ENCODE data around the gene TROAP. TPM values are rescaled to one million over a fixed set of nuclear protein-coding genes. Genes with fewer than 3 reads are reported as not detected.
A peak's percentile ranks its signal among the peaks of the same experiment; 100 is the strongest.
"Not testable (repeated sequence)": the region's sequence is repeated elsewhere in the genome, so short reads cannot be mapped to it uniquely, and the experiment has no call there.

TROAP gene
- total RNA-seq, 1 donor from 2014 or later, result 40.0 TPM

DNA sequence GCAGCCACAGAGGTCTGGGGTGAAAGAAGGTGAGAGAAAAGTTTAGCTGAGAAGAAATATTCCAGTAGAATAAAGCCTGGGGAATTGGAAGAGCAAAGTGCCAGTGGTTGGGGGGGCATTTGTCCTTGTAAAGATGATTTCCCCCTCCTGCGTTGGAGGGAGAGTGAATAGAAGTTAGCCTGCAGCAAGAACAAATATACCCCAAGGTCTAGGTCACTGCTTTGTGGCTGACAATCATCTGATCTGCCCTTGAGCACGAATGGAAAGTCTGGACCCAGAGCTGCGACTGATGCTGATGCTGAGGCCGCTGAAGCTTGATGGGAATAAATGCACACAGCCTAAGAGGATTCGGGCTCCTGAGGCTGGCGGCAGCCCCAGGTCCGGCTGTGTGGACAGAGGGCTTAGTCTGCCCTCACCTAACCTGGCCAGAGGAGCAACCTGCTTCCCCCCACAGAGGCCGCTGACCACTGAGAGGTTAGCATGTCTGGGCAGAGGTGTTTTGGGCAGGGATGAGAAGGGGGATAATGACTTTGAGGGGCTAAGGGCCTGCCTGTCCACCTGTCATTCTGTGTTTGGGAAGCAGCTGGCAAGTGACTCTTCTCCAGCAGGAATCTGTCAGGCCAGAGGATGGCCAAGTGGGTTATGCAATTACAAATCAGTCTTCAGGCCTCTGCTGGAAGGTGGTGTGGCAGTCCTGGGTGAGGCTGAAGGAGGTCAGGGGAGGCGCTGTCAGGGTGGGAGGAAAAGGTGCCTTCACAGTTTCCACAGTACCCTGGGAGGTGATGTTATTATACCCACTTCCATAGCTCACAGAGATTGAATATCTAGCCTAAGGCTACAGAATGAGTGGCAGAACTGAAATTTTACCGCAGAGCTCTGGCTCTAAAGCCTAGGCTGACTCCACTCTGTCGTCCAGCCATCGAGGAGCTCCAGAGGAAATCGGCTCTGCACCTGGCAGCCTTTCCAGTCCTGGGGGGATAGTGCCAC, 46.5 kb upstream of the TROAP start:
- Histone ChIP-seq H3K4me3 (no peak overlapping the region), H2AFZ (replicated peaks) (no peak overlapping the region), H3F3A (ENCODE audit: low read depth) (peaks cover 53% of the 10 kb centered on the region), H3K27me3 (no peaks in the 10 kb centered on the region), H3K27ac (no peak overlapping the region), H3K9ac (no peak overlapping the region), H3K36me3 (no peaks in the 10 kb centered on the region), H3K4me1 (peaks cover 9% of the 10 kb centered on the region), H3K79me2 (ENCODE audit: low read depth) (no peaks in the 10 kb centered on the region), H4K20me1 (ENCODE audit: low read depth) (peaks cover 15% of the 10 kb centered on the region), H3K9me3 (ENCODE audit: low read depth) (no peaks in the 10 kb centered on the region), H3K4me2 (no peak overlapping the region)
- Mint-ChIP-seq H3K27me3 (ENCODE audit: insufficient read depth, low read depth) (peaks cover 10% of the 10 kb centered on the region), H3K9me3 (no peaks in the 10 kb centered on the region), H3K4me3 (no peak overlapping the region), H3K27ac (no peak overlapping the region), H3K36me3 (peaks cover 6% of the 10 kb centered on the region), H3K4me1 (peaks cover 34% of the 10 kb centered on the region)
- no peak for DNase-seq (ENCODE audit: low spot score)
- TF ChIP-seq, protein P1, sequence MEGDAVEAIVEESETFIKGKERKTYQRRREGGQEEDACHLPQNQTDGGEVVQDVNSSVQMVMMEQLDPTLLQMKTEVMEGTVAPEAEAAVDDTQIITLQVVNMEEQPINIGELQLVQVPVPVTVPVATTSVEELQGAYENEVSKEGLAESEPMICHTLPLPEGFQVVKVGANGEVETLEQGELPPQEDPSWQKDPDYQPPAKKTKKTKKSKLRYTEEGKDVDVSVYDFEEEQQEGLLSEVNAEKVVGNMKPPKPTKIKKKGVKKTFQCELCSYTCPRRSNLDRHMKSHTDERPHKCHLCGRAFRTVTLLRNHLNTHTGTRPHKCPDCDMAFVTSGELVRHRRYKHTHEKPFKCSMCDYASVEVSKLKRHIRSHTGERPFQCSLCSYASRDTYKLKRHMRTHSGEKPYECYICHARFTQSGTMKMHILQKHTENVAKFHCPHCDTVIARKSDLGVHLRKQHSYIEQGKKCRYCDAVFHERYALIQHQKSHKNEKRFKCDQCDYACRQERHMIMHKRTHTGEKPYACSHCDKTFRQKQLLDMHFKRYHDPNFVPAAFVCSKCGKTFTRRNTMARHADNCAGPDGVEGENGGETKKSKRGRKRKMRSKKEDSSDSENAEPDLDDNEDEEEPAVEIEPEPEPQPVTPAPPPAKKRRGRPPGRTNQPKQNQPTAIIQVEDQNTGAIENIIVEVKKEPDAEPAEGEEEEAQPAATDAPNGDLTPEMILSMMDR (IDR thresholded peaks at IDR 0.05), result no peak
- TF ChIP-seq EZH2phosphoT487 (IDR thresholded peaks at IDR 0.05) (no peak), EZH2 (IDR thresholded peaks at IDR 0.05) (no peak)

GRCh38 chr12:49277466-49277865, 45.6 kb upstream of the TROAP start:
- Mint-ChIP-seq H3K4me1 (peaks cover 39% of the 10 kb centered on the region), H3K4me3 (peak overlapping the region; percentile 30), H3K9me3 (no peaks in the 10 kb centered on the region), H3K36me3 (peaks cover 6% of the 10 kb centered on the region), H3K27ac (no peak overlapping the region), H3K27me3 (ENCODE audit: insufficient read depth, low read depth) (peaks cover 10% of the 10 kb centered on the region)
- no peak overlapping the region for H3K27ac ChIP-seq
- H3K4me1 ChIP-seq, result peaks cover 10% of the 10 kb centered on the region
- TF ChIP-seq, protein P1 (IDR thresholded peaks at IDR 0.05), result no peak
- TF ChIP-seq EZH2phosphoT487 (IDR thresholded peaks at IDR 0.05) (no peak), EZH2 (IDR thresholded peaks at IDR 0.05) (no peak)
- H3K4me2 ChIP-seq, result no peak overlapping the region
- H3F3A ChIP-seq (ENCODE audit: low read depth), result peaks cover 53% of the 10 kb centered on the region
- no peaks in the 10 kb centered on the region for H3K27me3 ChIP-seq
- H3K79me2 ChIP-seq (ENCODE audit: low read depth), result no peaks in the 10 kb centered on the region
- no peak overlapping the region for H3K9ac ChIP-seq
- no peaks in the 10 kb centered on the region for H3K9me3 ChIP-seq (ENCODE audit: low read depth)
- DNase-seq (ENCODE audit: low spot score), result no peak
- H4K20me1 ChIP-seq (ENCODE audit: low read depth), result peaks cover 9% of the 10 kb centered on the region
- H2AFZ ChIP-seq (replicated peaks), result no peak overlapping the region
- H3K36me3 ChIP-seq, result no peaks in the 10 kb centered on the region
- H3K4me3 ChIP-seq, result no peak overlapping the region

- Histone ChIP-seq H3K27ac (no peak overlapping the region), H3K9me3 (ENCODE audit: low read depth) (no peaks in the 10 kb centered on the region), H3F3A (ENCODE audit: low read depth) (peaks cover 38% of the 10 kb centered on the region), H3K4me3 (no peak overlapping the region), H2AFZ (replicated peaks) (no peak overlapping the region), H3K4me1 (peaks cover 14% of the 10 kb centered on the region), H3K36me3 (no peaks in the 10 kb centered on the region), H3K79me2 (ENCODE audit: low read depth) (no peaks in the 10 kb centered on the region), H3K27me3 (no peaks in the 10 kb centered on the region), H3K9ac (no peak overlapping the region), H4K20me1 (ENCODE audit: low read depth) (no peaks in the 10 kb centered on the region), H3K4me2 (no peak overlapping the region)
- no peak overlapping the region for H3K27ac Mint-ChIP-seq
- peaks cover 7% of the 10 kb centered on the region for H3K27me3 Mint-ChIP-seq (ENCODE audit: insufficient read depth, low read depth)
- H3K4me1 Mint-ChIP-seq, result peaks cover 50% of the 10 kb centered on the region
- H3K9me3 Mint-ChIP-seq, result peaks cover under 1% of the 10 kb centered on the region
- H3K4me3 Mint-ChIP-seq, result no peak overlapping the region
- TF ChIP-seq, protein P1 (IDR thresholded peaks at IDR 0.05), result no peak
- TF ChIP-seq EZH2phosphoT487 (IDR thresholded peaks at IDR 0.05), result no peak
- peak; percentile 45 for DNase-seq (ENCODE audit: low spot score)
- no peaks in the 10 kb centered on the region for H3K36me3 Mint-ChIP-seq
These were observed 43.3 kb upstream of the TROAP start for GRCh38 chr12:49279706-49280159.

- peaks cover 51% of the 10 kb centered on the region for H3K4me1 Mint-ChIP-seq
- Histone ChIP-seq H3K4me1 (peaks cover 14% of the 10 kb centered on the region), H3F3A (ENCODE audit: low read depth) (peaks cover 29% of the 10 kb centered on the region)
- H2AFZ ChIP-seq (replicated peaks); H3K27ac Mint-ChIP-seq; H3K4me2 ChIP-seq; H3K4me3 Mint-ChIP-seq; H3K9me3 Mint-ChIP-seq; H3K27ac ChIP-seq; H3K4me3 ChIP-seq; H3K36me3 Mint-ChIP-seq; H3K9me3 ChIP-seq (ENCODE audit: low read depth); DNase-seq (ENCODE audit: low spot score); H3K9ac ChIP-seq; H4K20me1 ChIP-seq (ENCODE audit: low read depth); H3K79me2 ChIP-seq (ENCODE audit: low read depth); H3K27me3 ChIP-seq; H3K27me3 Mint-ChIP-seq (ENCODE audit: insufficient read depth, low read depth); H3K36me3 ChIP-seq: not testable (repeated sequence)
These were observed 42.5 kb upstream of the TROAP start for GRCh38 chr12:49280545-49280944.

All from neural progenitor cell (in vitro differentiated cells).